Dendritic cell treated with granulocyte-macrophage colony-stimulating factor and Interleukin-4, amounts not matched to agents 40 ng/mL and 50 ng/mL, for 4 days (primary cell): ENCODE results near the gene RNF215.

ENCODE experiments used
- H3K27ac Mint-ChIP-seq: one replicate; pipeline ENCODE4 v1.8.0; 2022; ENCODE audit warnings: mild to moderate bottlenecking, mixed read lengths
- H3K27me3 Mint-ChIP-seq: one replicate; pipeline ENCODE4 v1.8.0; 2022; ENCODE audit warnings: mild to moderate bottlenecking, mixed read lengths
- H3K36me3 Mint-ChIP-seq: one replicate; pipeline ENCODE4 v1.8.0; 2022; ENCODE audit warnings: low read depth, mixed read lengths
- H3K4me1 Mint-ChIP-seq: one replicate; pipeline ENCODE4 v1.8.0; 2022; ENCODE audit warnings: low read depth, mixed read lengths
- H3K4me3 Mint-ChIP-seq: one replicate; pipeline ENCODE4 v1.8.0; 2022; ENCODE audit warnings: mild to moderate bottlenecking, moderate library complexity, mixed read lengths
- H3K9me3 Mint-ChIP-seq: one replicate; pipeline ENCODE4 v1.8.0; 2022; ENCODE audit warnings: mixed read lengths
- intact Hi-C: fragments of 100-400 bp; cut with micrococcal nuclease; formaldehyde crosslinking; loops from one replicate; pipeline ENCODE4 v1.15.0; 2022

Gene RNF215

GRCh38 chr22:30386960-30387827 is at the start of gene RNF215:
RNF215 (minus strand) TSS chr22:30387411; CDS start chr22:30387313, 98 bp downstream.
- H3K36me3 Mint-ChIP-seq = peaks cover 14% of the 10 kb centered on the region
- H3K4me1 Mint-ChIP-seq = peaks cover 20% of the 10 kb centered on the region
- peaks cover 7% of the 10 kb centered on the region for H3K27me3 Mint-ChIP-seq
- intact Hi-C loops = loop anchor here (1.0 to 10.0 kb wide), 5 partner anchors 30 to 278 kb away; partner anchors contain the start of genes CCDC157, SF3A1 and TBC1D10A
- no peaks in the 10 kb centered on the region for H3K9me3 Mint-ChIP-seq
- peak within 1 kb of the TSS; percentile 81 for H3K4me3 Mint-ChIP-seq
- peak within 1 kb of the TSS; percentile 37 for H3K27ac Mint-ChIP-seq

DNA sequence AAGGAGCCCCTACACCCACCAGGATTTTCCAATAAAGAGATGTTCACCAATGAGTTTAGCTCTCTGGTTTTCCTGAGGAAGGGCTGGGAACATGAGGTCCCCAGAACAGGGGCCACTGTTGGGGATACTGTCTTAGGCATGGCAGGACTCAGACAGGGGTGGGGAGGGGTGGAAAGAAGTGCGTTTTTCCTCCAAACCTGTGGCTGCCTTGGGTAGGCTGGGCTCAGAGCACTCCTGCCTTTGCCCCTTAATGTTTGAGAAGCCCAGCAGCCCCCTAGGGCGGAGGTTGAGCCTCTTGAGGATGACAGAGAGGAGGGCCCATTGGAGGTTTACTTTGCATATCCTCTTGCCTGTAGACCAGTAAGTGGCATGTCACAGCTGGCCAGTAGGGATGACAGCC is 49.0 kb upstream of the RNF215 start:
- Mint-ChIP-seq H3K27ac (no peak overlapping the region), H3K36me3 (no peaks in the 10 kb centered on the region), H3K4me3 (no peak overlapping the region), H3K4me1 (peaks cover 18% of the 10 kb centered on the region), H3K27me3 (peaks cover 38% of the 10 kb centered on the region), H3K9me3 (peaks cover 10% of the 10 kb centered on the region)
- intact Hi-C loops = no loop called here

- Mint-ChIP-seq H3K36me3 (no peaks in the 10 kb centered on the region), H3K27ac (peak overlapping the region; percentile 33), H3K9me3 (peaks cover 10% of the 10 kb centered on the region), H3K27me3 (peaks cover 33% of the 10 kb centered on the region), H3K4me3 (no peak overlapping the region), H3K4me1 (peaks cover 13% of the 10 kb centered on the region)
- intact Hi-C loops = no loop called here
These were observed 48.5 kb upstream of the RNF215 start for GRCh38 chr22:30435674-30436126.

GRCh38 chr22:30434843-30435242 is 47.6 kb upstream of the RNF215 start:
- peaks cover 10% of the 10 kb centered on the region for H3K9me3 Mint-ChIP-seq

DNA sequence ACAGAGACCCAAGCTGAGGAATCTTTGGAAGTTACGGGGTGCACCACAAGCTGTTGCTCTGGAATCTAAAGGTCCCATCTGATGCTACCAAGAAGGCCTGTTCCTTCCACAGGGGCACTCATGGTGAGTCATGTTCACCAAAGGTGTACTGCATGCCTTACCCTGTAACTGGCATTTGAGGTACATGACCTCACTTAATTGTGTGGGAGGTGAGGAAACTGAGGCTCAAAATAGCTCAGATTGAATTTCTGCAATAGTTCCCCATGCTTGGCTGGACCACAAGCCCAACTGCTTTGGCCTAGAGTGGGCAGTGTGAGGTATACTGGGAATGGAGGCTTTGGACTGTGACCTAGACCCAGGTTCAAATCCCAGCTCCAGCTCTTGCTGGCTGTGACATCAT is 46.6 kb upstream of the RNF215 start:
- intact Hi-C loops = no loop called here

More at GRCh38 chr22:30434843-30435242, 47.6 kb upstream of the RNF215 start:
- Mint-ChIP-seq H3K4me1 (peaks cover 6% of the 10 kb centered on the region), H3K36me3 (peaks cover 5% of the 10 kb centered on the region), H3K27me3 (peaks cover 25% of the 10 kb centered on the region), H3K27ac (no peak overlapping the region), H3K4me3 (no peak overlapping the region)
- intact Hi-C loops = no loop called here

GRCh38 chr22:30433227-30433626 is 46.0 kb upstream of the RNF215 start:
- peaks cover 6% of the 10 kb centered on the region for H3K4me1 Mint-ChIP-seq
- H3K36me3 Mint-ChIP-seq = peaks cover 20% of the 10 kb centered on the region
- H3K27me3 Mint-ChIP-seq = peaks cover 9% of the 10 kb centered on the region
- intact Hi-C loops = no loop called here
- H3K4me3 Mint-ChIP-seq = no peak overlapping the region
- peaks cover 10% of the 10 kb centered on the region for H3K9me3 Mint-ChIP-seq
- no peak overlapping the region for H3K27ac Mint-ChIP-seq

More for the DNA sequence above, 46.6 kb upstream of the RNF215 start:
- Mint-ChIP-seq H3K27ac (no peak overlapping the region), H3K9me3 (peaks cover 10% of the 10 kb centered on the region), H3K4me3 (no peak overlapping the region), H3K4me1 (peaks cover 6% of the 10 kb centered on the region), H3K27me3 (peaks cover 14% of the 10 kb centered on the region), H3K36me3 (peaks cover 15% of the 10 kb centered on the region)

GRCh38 chr22:30432520-30432919 is 45.3 kb upstream of the RNF215 start:
- H3K9me3 Mint-ChIP-seq = peaks cover 10% of the 10 kb centered on the region
- no peak overlapping the region for H3K4me3 Mint-ChIP-seq
- peaks cover 28% of the 10 kb centered on the region for H3K36me3 Mint-ChIP-seq
- intact Hi-C loops = no loop called here
- H3K27ac Mint-ChIP-seq = no peak overlapping the region
- peaks cover 10% of the 10 kb centered on the region for H3K4me1 Mint-ChIP-seq
- H3K27me3 Mint-ChIP-seq = peaks cover 6% of the 10 kb centered on the region

GRCh38 chr22:30432096-30432495 is 44.9 kb upstream of the RNF215 start:
- Mint-ChIP-seq H3K4me1 (peaks cover 14% of the 10 kb centered on the region), H3K36me3 (peaks cover 32% of the 10 kb centered on the region), H3K27ac (no peak overlapping the region), H3K4me3 (no peak overlapping the region), H3K27me3 (peaks cover 4% of the 10 kb centered on the region), H3K9me3 (peaks cover 10% of the 10 kb centered on the region)
- intact Hi-C loops = no loop called here

DNA sequence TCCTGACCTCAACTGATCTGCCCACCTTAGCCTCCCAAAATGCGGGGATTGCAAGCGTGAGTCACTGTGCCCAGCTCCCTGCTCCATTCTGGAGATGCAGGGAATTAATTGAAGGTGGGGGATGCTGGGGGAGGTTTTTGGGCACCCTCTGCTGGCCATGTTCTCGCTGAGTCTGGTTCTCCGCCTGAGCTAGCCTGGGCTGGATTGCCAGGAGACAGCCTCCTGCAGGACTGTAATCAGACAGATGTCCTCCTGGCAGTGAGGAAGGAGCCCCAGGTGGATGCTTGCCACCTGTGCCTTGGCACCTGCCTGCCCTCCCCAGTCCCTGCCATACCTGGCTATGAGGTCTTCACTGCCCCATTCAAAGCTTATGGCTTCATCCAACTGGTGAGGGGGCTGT is 43.7 kb upstream of the RNF215 start:
- H3K36me3 Mint-ChIP-seq = peaks cover 40% of the 10 kb centered on the region
- peaks cover 7% of the 10 kb centered on the region for H3K9me3 Mint-ChIP-seq
- peaks cover 3% of the 10 kb centered on the region for H3K27me3 Mint-ChIP-seq
- intact Hi-C loops = no loop called here
- no peak overlapping the region for H3K27ac Mint-ChIP-seq
- peaks cover 23% of the 10 kb centered on the region for H3K4me1 Mint-ChIP-seq
- no peak overlapping the region for H3K4me3 Mint-ChIP-seq

GRCh38 chr22:30429887-30430286 is 42.7 kb upstream of the RNF215 start:
- intact Hi-C loops = no loop called here
- Mint-ChIP-seq H3K4me1 (peaks cover 27% of the 10 kb centered on the region), H3K9me3 (no peaks in the 10 kb centered on the region), H3K36me3 (peaks cover 47% of the 10 kb centered on the region), H3K4me3 (no peak overlapping the region), H3K27me3 (peaks cover 3% of the 10 kb centered on the region), H3K27ac (no peak overlapping the region)

DNA sequence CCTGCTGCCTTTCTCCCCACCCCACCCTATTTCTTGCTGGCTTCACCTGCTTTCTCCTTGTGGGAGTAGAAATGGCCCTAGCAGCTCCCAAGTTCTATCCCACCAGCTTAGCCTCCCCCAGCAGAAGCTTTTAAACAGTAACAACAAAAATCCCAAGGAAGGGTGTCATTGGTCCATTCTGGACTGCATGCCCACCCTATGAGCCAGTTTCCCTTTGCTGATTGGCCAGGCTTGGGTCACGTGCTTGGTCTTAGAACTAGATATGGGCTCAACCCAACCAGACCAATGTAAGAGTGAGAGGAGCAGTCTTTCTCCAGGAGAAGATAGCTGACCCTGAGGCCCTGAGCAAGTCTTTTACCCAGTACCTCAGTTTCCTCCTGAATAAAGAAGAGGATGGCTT is 40.7 kb upstream of the RNF215 start:
- peaks cover 1% of the 10 kb centered on the region for H3K27me3 Mint-ChIP-seq
- H3K4me3 Mint-ChIP-seq = no peak overlapping the region
- intact Hi-C loops = no loop called here
- peaks cover 38% of the 10 kb centered on the region for H3K4me1 Mint-ChIP-seq
- peaks cover 47% of the 10 kb centered on the region for H3K36me3 Mint-ChIP-seq
- no peak overlapping the region for H3K27ac Mint-ChIP-seq
- H3K9me3 Mint-ChIP-seq = no peaks in the 10 kb centered on the region

DNA sequence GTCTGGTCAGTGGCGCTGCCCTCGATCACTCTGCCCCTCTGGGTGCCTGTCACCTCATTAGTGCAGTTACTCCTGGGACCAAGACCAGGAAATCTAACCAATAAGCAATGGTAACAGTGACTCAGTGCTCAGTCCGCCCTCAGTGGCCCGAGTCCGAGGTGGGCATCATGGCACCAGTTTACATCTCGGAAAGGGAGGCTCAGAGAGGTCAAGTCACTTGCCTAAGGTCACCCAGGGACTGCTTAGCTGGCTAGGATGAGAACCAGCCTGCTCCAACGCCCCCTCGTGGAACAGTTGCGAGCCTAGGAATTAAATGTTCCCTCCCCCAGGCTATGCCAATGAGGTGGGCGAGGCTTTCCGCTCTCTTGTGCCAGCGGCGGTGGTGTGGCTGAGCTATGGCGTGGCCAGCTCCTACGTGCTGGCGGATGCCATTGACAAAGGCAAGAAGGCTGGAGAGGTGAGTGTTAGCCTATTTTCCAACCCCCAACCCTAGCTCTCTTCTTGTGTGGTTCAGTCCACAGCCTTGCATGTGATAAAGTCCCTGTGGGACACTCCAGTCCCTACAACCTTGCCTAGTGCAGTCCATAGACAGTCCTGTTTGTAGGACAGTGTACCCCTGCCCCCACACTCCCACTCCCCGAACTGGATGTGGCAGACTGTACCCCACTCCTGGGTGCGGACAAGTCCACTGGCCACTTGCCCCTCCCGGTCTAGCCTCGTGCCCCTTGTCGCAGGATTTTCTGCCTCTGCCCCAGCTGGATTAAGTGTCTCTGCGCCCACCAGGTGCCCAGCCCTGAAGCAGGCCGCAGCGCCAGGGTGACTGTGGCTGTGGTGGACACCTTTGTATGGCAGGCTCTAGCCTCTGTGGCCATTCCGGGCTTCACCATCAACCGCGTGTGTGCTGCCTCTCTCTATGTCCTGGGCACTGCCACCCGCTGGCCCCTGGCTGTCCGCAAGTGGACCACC is 39.5 kb upstream of the RNF215 start:
- Mint-ChIP-seq H3K4me1 (peaks cover 50% of the 10 kb centered on the region), H3K27me3 (no peaks in the 10 kb centered on the region), H3K27ac (peak overlapping the region; percentile 91), H3K9me3 (no peaks in the 10 kb centered on the region), H3K4me3 (peak overlapping the region; percentile 97), H3K36me3 (peaks cover 47% of the 10 kb centered on the region)
- intact Hi-C loops = loop anchor here (1.0 kb wide), 1 partner anchor 35 kb away; no protein-coding TSS in a partner anchor

- peaks cover 47% of the 10 kb centered on the region for H3K36me3 Mint-ChIP-seq
- intact Hi-C loops = loop anchor here (1.0 to 2.0 kb wide), 2 partner anchors 35 to 69 kb away; partner anchors contain the start of genes CCDC157 and SF3A1
- no peaks in the 10 kb centered on the region for H3K9me3 Mint-ChIP-seq
- H3K27me3 Mint-ChIP-seq = no peaks in the 10 kb centered on the region
- H3K4me3 Mint-ChIP-seq = peak within 1 kb of the TSS; percentile 97
- H3K27ac Mint-ChIP-seq = peak within 1 kb of the TSS; percentile 91
- peaks cover 53% of the 10 kb centered on the region for H3K4me1 Mint-ChIP-seq
These were observed 38.6 kb upstream of the RNF215 start, which contains the start of gene MTFP1 for GRCh38 chr22:30425616-30426387. MTFP1 (plus strand) TSS chr22:30425768; CDS start chr22:30425880, 112 bp downstream.
